Measurements from ENCODE around the gene ZC3H7A.
A peak's percentile ranks its signal among the peaks of the same experiment; 100 is the strongest.
"Not testable (repeated sequence)": the region's sequence is repeated elsewhere in the genome, so short reads cannot be mapped to it uniquely, and the experiment has no call there.

The ZC3H7A gene

GRCh38 chr16:11801481-11802021 lies 4.5 kb upstream of the ZC3H7A start:
- peak; percentile 74 for DNase-seq (ENCODE audit: low read depth)

GRCh38 chr16:11800382-11800718 lies 3.3 kb upstream of the ZC3H7A start:
- no peak for DNase-seq (ENCODE audit: low read depth)

- no peak for DNase-seq (ENCODE audit: low read depth)
Observed at GRCh38 chr16:11799509-11800381, 2.7 kb upstream of the ZC3H7A start.

DNA sequence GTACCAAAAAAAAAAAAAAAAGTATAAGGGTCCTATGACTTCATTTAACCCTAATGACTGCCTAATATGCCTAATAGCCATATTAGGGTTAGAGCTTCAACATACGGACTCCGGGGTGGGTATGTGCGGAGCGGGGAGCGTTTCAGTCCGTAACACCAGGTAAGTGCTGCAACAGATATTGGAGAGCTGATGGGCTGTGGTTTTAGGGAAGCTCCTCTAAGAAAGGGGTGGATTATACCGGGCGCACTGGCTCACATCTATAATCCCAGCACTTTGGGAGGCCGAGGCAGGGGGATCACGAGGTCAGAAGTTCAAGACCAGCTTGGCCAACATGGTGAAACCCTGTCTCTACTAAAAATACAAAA lies 1.9 kb upstream of the ZC3H7A start:
- DNase-seq (ENCODE audit: low read depth) = no peak

GRCh38 chr16:11797957-11798299 lies 870 bp upstream of the ZC3H7A start:
- DNase-seq (ENCODE audit: low read depth) = peak; percentile 45

DNA sequence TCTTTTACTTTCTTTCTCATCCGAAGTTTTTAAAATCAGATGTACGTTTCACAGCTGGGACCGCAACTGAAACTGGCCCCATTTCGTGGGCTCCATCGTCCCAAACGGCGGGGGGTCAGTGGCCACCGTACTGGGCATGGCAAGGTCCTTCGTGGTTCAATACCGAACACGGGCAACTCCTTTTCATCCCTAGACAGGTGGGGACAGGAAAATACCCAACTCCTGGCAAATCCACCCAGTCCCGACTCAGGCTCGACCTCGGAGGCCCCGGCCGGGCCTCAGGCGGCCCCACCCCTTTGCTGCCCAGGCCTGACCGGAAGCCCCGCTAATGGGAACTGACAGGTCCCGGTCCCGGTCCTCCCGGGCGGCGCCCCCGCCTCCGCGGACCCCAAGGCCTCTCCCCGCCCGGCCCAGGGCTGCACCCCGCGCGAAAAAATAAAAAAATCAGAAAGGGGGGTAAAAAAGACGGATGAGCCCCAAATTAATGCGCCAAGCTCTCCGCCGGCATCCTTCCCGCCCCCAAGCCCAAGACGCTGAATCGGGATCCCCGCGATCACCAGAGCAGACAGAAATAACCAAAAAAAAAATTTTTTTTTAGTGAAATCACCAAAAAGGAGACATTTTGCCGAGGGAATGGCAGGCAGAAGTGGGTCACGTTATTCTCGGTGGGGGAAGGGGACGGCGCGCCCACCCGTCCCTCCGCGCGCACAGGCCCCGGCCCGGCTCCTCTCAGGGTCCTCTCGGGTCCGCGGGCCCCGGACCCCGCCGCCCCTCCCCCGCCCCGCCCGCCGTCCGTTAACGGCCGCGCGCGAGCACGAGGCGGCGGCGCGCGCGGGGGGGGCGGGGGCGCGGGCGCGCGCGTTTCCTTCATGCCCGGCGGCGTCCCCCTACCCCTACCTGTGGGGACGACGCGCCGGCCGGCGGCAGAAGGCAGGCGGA lies 562 bp downstream of the ZC3H7A start:
- DNase-seq (ENCODE audit: low read depth) = peak; percentile 66

DNA sequence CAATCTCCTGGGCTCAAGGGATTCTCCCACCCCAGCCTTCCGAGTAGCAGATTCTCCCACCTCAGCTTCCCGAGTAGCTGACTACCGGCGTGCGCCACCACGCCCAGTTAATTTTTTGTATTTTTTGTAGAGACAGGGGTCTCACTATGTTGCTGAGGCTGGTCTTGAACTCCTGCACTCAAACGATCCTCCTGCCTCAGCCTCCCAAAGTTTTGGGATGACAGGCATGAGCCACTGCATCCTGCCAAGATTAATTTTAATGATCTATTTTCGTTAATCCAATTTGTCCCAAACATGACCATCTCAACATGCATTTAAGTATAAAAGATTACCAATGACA lies 1.2 kb downstream of the ZC3H7A start:
- DNase-seq (ENCODE audit: low read depth) = no peak

GRCh38 chr16:11794996-11795886 lies 1.8 kb downstream of the ZC3H7A start:
- peak; percentile 36 for DNase-seq (ENCODE audit: low read depth)

DNA sequence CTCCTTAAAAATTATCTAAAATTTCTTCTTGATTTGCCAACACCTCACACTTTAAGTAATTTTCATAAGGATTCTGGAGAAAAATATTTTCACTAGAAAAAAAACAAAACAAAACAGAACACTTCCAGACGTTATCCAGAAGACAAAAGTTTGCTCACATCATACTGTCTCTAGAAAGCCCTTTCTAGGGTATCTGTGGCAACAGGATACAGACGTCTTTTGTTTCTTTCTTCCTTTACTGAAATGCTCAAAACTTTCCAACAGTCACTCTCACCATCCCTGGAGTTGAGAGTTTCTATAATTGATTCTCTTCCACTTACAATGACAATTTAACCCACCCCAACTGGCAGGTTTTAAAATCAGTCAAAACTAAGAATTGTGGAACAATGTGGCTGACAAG lies 2.6 kb downstream of the ZC3H7A start:
- no peak for DNase-seq (ENCODE audit: low read depth)

DNA sequence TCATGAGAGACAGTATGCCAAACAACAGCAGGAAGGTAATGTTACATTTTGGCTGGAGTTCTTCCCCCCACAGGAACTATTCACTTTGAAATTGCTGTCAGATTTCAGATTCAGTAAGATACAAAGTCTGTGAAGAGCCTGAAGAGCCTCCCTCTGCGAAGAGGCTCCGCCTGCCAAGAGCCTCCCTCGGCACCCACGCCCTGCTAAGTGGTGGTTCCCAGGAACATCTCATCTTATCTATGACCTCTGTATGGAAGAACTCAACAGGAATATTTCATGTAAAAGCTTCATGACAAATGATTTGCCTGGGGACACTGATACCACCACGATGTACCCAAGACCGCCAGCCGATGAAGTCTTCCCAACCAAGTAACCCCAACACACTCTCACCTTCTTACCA lies 3.2 kb downstream of the ZC3H7A start:
- no peak for DNase-seq (ENCODE audit: low read depth)

- DNase-seq (ENCODE audit: low read depth) = no peak
Observed at GRCh38 chr16:11792410-11793241, 4.4 kb downstream of the ZC3H7A start.

DNA sequence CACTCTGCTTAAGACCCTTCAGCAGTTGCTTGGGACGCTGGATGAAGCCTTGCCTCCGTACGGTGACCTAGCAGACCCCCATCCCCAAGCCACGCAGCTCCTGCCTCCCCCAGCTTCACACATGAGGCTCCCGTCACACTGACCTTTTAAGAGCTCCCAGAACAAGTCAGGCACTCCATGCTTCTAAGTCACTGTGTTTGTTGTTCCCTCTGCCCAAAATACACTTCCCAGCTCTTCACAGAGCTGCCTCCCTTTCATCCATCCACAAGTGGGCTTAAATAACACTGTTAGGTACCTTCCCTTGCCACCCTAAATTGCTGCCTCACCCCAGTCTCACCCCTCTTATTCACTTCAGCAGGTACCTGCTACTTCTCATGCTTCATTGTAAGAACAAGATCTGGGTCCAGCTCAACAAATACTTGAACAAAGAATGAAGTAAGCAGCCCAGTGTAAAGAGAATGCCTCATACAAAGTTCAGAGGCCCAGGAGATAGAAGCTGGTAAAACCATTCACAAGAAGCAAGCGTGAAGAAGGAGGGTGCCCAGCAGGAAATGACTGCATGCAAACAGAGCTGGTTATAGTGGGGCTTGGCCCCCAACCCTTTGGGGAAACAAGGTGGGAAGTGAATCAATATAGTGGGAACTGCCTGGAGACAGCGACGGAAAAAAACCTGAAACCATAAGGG lies 5.8 kb downstream of the ZC3H7A start:
- no peak for DNase-seq (ENCODE audit: low read depth)

- DNase-seq (ENCODE audit: low read depth) = no peak
Observed at GRCh38 chr16:11788914-11789313, 8.1 kb downstream of the ZC3H7A start.

GRCh38 chr16:11784980-11785599 lies 12.0 kb downstream of the ZC3H7A start:
- DNase-seq (ENCODE audit: low read depth) = not testable (repeated sequence)

- not testable (repeated sequence) for DNase-seq (ENCODE audit: low read depth)
Observed at GRCh38 chr16:11784381-11784780, 12.7 kb downstream of the ZC3H7A start.

DNA sequence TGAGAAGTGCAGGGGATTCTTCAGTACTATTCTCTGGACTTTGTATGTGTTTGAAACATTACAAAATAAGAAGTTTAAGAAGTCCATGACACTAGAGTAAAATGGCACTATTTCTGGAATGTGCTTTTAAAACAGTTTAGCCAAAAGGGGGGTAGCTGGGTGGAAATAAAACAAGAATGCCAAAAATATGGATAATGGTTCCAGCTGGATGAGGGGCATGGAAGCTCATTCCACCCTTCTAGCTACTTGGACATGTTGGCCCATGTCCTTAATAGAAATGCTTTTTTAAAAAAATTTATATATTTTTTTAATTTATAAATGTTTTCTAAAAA lies 13.1 kb downstream of the ZC3H7A start:
- peak; percentile 61 for DNase-seq (ENCODE audit: low read depth)

- peak; percentile 61 for DNase-seq (ENCODE audit: low read depth)
Observed at GRCh38 chr16:11783319-11784037, 13.6 kb downstream of the ZC3H7A start.

DNA sequence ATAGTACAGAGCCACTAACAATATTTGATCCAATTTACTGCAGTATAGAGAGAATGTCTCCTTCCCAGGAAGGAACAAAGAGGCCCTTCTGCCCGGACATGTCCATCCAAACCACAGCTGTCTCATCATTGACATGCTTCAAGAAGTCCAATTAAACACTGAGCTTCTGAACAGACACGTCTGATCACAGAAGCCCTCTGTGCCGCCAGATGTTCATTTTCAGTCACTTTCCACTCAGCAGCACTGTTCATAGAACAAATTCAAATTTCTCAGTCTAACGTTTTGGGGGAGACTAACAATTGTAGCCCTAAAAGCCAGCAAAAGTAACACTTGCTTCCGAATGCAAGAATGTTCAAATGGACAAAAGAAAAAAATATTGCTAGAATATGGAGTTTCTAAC lies 15.3 kb downstream of the ZC3H7A start:
- DNase-seq (ENCODE audit: low read depth) = peak; percentile 27

DNA sequence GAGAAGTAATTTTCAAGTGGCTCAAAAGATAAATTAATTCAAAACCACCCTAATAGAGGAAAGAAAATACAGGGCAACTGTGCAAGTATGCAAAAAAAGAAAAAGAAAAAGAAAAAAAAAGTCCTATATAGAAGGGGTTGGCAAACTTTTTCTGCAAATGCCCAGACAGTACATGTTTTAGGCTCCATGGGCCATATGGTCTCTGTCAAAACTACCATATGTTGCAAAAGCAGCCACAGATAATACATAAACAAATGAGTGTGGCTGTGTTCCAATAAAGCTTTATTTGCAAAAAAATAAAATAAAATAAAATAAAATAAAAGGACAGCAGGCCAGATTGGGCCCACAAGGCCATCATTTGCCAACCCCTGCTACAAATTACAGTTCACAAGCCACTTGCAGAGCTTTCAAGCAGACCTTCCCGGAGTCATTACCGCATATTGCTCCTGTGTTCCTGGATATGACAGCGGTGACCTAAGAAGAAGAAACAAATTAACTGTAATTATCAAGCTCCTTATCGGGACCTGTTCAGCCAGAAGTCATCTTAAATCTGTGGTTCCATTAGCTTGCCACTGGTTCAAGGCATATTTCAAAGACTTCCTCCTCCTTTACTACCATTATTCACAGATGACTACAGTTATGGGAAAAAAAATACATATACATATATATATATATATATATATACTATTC lies 15.9 kb downstream of the ZC3H7A start:
- DNase-seq (ENCODE audit: low read depth) = no peak
